Endothelial cell of umbilical vein (primary cell): ENCODE results near the gene GTF2H1. TPM values are rescaled to one million over a fixed set of nuclear protein-coding genes. Genes with fewer than 3 reads are reported as not detected.

ENCODE experiments used
- BruUV-seq: library from RNA; stranded (reverse); fragments of 400-500 nt; replicated peaks from 2 replicates; lab custom pipeline; 2021; lab: Mats Ljungman, UMichigan
- CTCF ChIA-PET: fragments of 300-600, 350-600 bp; sonication (Branson Sonifier 250); formaldehyde crosslinking; loops from one replicate; lab custom pipeline; 2021; ENCODE audit warnings: antibody characterized with exemption, inconsistent platforms; lab: Charles Lee
- POLR2A ChIA-PET: fragments of 300-600, 350-600 bp; sonication (Branson Sonifier 250); formaldehyde crosslinking; loops from one replicate; lab custom pipeline; 2021; ENCODE audit warnings: antibody characterized with exemption, inconsistent platforms; lab: Charles Lee
- DNase-seq: peaks from one replicate; pipeline ENCODE4 v3.0.0-alpha.2; 2011; ENCODE audit warnings: low read depth, low spot score
- FAIRE-seq: peaks from 2 replicates; lab custom pipeline; 2011; peaks lifted over from hg19 to GRCh38; lab: Jason Lieb, UNC
- H2AFZ ChIP-seq: 2 replicates; pipeline ENCODE4 v1.6.0; 2012; ENCODE audit warnings: low read depth, low read length, control low read depth, inconsistent platforms
- H3K27ac ChIP-seq: 2 replicates; pipeline ENCODE4 v1.5.1; 2011; ENCODE audit warnings: low read depth, mild to moderate bottlenecking, control low read depth, low read length, moderate library complexity; ENCODE audit not compliant: insufficient read depth
- H3K27me3 ChIP-seq, 2 experiments: 2 replicates each; pipeline versions ENCODE4 v1.6.0 to v1.6.1; 2011; ENCODE audit warnings: low read length in 2 of 2, mixed read lengths in 1 of 2; ENCODE audit not compliant: control insufficient read depth in 2 of 2, insufficient read depth in 2 of 2
- H3K36me3 ChIP-seq, 2 experiments: 2 replicates in 1 of 2; 3 replicates in 1 of 2; pipeline ENCODE4 v1.5.1; 2011; ENCODE audit warnings: low read length in 2 of 2, mild to moderate bottlenecking in 1 of 2, moderate library complexity in 1 of 2; ENCODE audit not compliant: control insufficient read depth in 2 of 2, insufficient read depth in 2 of 2; ENCODE audit errors: extremely low read depth in 1 of 2
- H3K4me1 ChIP-seq: 3 replicates; pipeline ENCODE4 v1.5.1; 2011; ENCODE audit warnings: mild to moderate bottlenecking, low read length; ENCODE audit not compliant: control insufficient read depth, insufficient read depth; ENCODE audit errors: extremely low read depth
- H3K4me2 ChIP-seq: 2 replicates; pipeline ENCODE4 v1.6.1; 2011; ENCODE audit warnings: low read length, control low read depth, mixed read lengths; ENCODE audit not compliant: insufficient read depth
- H3K4me3 ChIP-seq, 3 experiments: fragments of 200-600 bp in 1 of 3; sonication (generic), shearing (Covaris generic) in 1 of 3; replicated peaks in 1 of 3; 2 replicates each; pipeline ENCODE4 v1.5.1; 2011 to 2016; ENCODE audit warnings: control low read depth in 3 of 3, low read length in 3 of 3, mild to moderate bottlenecking in 2 of 3, inconsistent platforms in 1 of 3, low read depth in 1 of 3, moderate library complexity in 1 of 3; ENCODE audit not compliant: insufficient read depth in 1 of 3
- H3K79me2 ChIP-seq: 2 replicates; pipeline ENCODE4 v1.6.0; 2012; ENCODE audit warnings: low read length, inconsistent platforms; ENCODE audit not compliant: control insufficient read depth, insufficient read depth
- H3K9ac ChIP-seq: replicated peaks from 2 replicates; pipeline ENCODE3; 2011; ENCODE audit warnings: low read length, control low read depth; ENCODE audit not compliant: insufficient read depth; ENCODE audit errors: extremely low read depth
- H3K9me1 ChIP-seq: replicated peaks from 3 replicates; pipeline ENCODE4 v1.6.0; 2011; ENCODE audit warnings: mild to moderate bottlenecking, low read length; ENCODE audit not compliant: control insufficient read depth, insufficient read depth; ENCODE audit errors: extremely low read depth
- H3K9me3 ChIP-seq: replicated peaks from 2 replicates; pipeline ENCODE4 v1.5.1; 2012; ENCODE audit warnings: low read length, inconsistent platforms; ENCODE audit not compliant: control insufficient read depth, insufficient read depth
- H4K20me1 ChIP-seq: replicated peaks from 2 replicates; pipeline ENCODE3; 2011; ENCODE audit warnings: mild to moderate bottlenecking, low read length; ENCODE audit not compliant: control insufficient read depth, insufficient read depth; ENCODE audit errors: extremely low read depth
- CTCF ChIP-seq, 2 donors: IDR thresholded peaks; 1 replicate in 1 of 2; 2 replicates in 1 of 2; pipeline ENCODE4 v1.5.1; 2011; ENCODE audit warnings: low read length in 2 of 2, mild to moderate bottlenecking in 2 of 2, moderate library complexity in 2 of 2, control low read depth in 1 of 2, inconsistent platforms in 1 of 2, low read depth in 1 of 2; ENCODE audit not compliant: insufficient read depth in 1 of 2; ENCODE audit errors: extremely low read depth in 1 of 2
- EZH2 ChIP-seq: IDR thresholded peaks from 2 replicates; pipeline ENCODE4 v1.6.1; 2012; ENCODE audit warnings: borderline replicate concordance, low read depth, mild to moderate bottlenecking, moderate library complexity, low read length, inconsistent platforms; ENCODE audit not compliant: severe bottlenecking
- FOS ChIP-seq: IDR thresholded peaks from 2 replicates; pipeline ENCODE4 v1.6.1; 2011; ENCODE audit warnings: mild to moderate bottlenecking, low read length, moderate library complexity, borderline replicate concordance; ENCODE audit not compliant: insufficient read depth
- GATA2 ChIP-seq: IDR thresholded peaks from 2 replicates; pipeline ENCODE4 v1.7.0; 2011; ENCODE audit warnings: low read depth, mild to moderate bottlenecking, moderate library complexity, mixed read lengths, low read length; ENCODE audit not compliant: insufficient read length, insufficient read depth
- JUN ChIP-seq: IDR thresholded peaks from 2 replicates; pipeline ENCODE4 v1.6.1; 2011; ENCODE audit warnings: borderline replicate concordance, low read depth; ENCODE audit not compliant: insufficient read length, insufficient read depth
- MAX ChIP-seq: IDR thresholded peaks from 2 replicates; pipeline ENCODE4 v1.6.1; 2011; ENCODE audit not compliant: insufficient read depth, insufficient read length
- MYC ChIP-seq: IDR thresholded peaks from one replicate; pipeline ENCODE4 v1.6.1; 2011; ENCODE audit warnings: mild to moderate bottlenecking, low read depth, low read length
- POLR2A ChIP-seq: IDR thresholded peaks from 2 replicates; pipeline ENCODE4 v1.6.1; 2012; ENCODE audit warnings: low read depth, mild to moderate bottlenecking, control low read depth, low read length
- POLR2AphosphoS5 ChIP-seq: IDR thresholded peaks from 2 replicates; pipeline ENCODE4 v1.6.1; 2012; ENCODE audit warnings: low read depth, mild to moderate bottlenecking, control low read depth, low read length, moderate library complexity; ENCODE audit not compliant: insufficient read depth
- dilution Hi-C: fragments of 300-500 bp; cut with MboI; formaldehyde crosslinking; loops from one replicate; pipeline ENCODE4 v1.15.0; 2019; ENCODE audit warnings: low sequenced_read_pairs; ENCODE audit not compliant: extremely low pct_ligation_motif_present
- intact Hi-C: fragments of 100-400 bp; cut with micrococcal nuclease; formaldehyde crosslinking; loops from one replicate; pipeline ENCODE4 v1.10.0; 2022
- polyA plus RNA-seq, 4 experiments: library from polyadenylated mRNA; depleted of rRNA in 3 of 4; stranded (reverse) in 3 of 4; unstranded in 1 of 4; fragments of >200 nt; gene quantifications; 2 replicates each; pipeline versions ENCODE4 v1.2.1 to v1.2.3, GENCODE V29; 2011 to 2012; ENCODE audit warnings: missing spikeins in 1 of 4
- total RNA-seq: library from RNA; stranded (reverse); gene quantifications from 2 replicates; pipeline ENCODE4 v1.2.3, GENCODE V29; 2021

Gene GTF2H1
- total and polyA plus RNA-seq, 2 donors (not counting 3 experiments of a cell fraction or from before 2014, with no cell fraction given) = 15.7 to 47.7 TPM

- H3K4me1 ChIP-seq = no peaks in the 10 kb centered on the region
- no peaks in the 10 kb centered on the region for H3K9me1 ChIP-seq
- no peak overlapping the region for H3K27ac ChIP-seq
- no TSS peak for BruUV-seq
- no peak overlapping the region for H2AFZ ChIP-seq
- DNase-seq (no peak), FAIRE-seq (no peak)
- H3K36me3 ChIP-seq = peaks cover 2 to 5% of the 10 kb centered on the region in 2 experiments
- H3K27me3 ChIP-seq = no peaks in the 10 kb centered on the region
- no peaks in the 10 kb centered on the region for H4K20me1 ChIP-seq
- ChIA-PET CTCF (interaction anchor here (0.9 to 1.3 kb wide), 3 partner anchors 12 to 37 kb away, joined by 3 to 4 read pairs (median 3); no protein-coding TSS in a partner anchor), POLR2A (no interaction called here)
- no peak overlapping the region for H3K9ac ChIP-seq
- TF ChIP-seq EZH2 (no peak), MAX (no peak), MYC (no peak), CTCF (IDR thresholded peaks at IDR 0.05; ENCODE audit: extremely low read depth in 1 of 2, insufficient read depth in 1 of 2, low read depth in 1 of 2, low read length in 2 of 2) (no peak), GATA2 (no peak), JUN (no peak), FOS (no peak), POLR2A (no peak), POLR2AphosphoS5 (no peak)
- dilution Hi-C loops (no loop called here), intact Hi-C loops (no loop called here)
- H3K4me2 ChIP-seq = no peak overlapping the region
- no peak overlapping the region for H3K4me3 ChIP-seq
- no peaks in the 10 kb centered on the region for H3K9me3 ChIP-seq
- H3K79me2 ChIP-seq = no peaks in the 10 kb centered on the region
Observed at GRCh38 chr11:18277565-18278271, 44.6 kb upstream of the GTF2H1 start.
